ENCODE data around the gene UBR1.

DNA sequence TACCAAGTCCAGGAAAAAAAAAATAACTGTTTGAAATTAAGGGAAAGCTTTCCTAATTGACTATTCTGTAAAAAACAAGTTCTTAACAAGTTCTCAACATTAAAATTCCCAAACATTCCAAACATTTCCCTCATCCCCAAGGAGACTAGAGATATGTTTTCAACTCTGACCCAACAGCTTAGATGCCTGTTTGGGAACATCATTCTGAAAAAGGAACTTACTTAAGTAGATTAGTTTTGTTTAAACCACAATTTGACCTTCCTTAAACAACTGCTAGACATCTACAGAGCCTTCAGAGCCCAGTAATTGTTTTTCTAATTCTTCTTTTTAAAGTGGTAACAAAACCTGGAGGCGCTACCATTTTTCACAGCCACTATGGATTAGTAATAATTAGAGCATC is 12.8 kb downstream of the UBR1 start:
- no peak for TF ChIP-seq CTCF (IDR thresholded peaks at IDR 0.05)
- no peak for TF ChIP-seq EZH2 (IDR thresholded peaks at IDR 0.05)
- no peak for TF ChIP-seq EZH2phosphoT487 (IDR thresholded peaks at IDR 0.05)
